H9 (cell line): ENCODE measurements around the gene FOXD4L4. TPM values are rescaled to one million over a fixed set of nuclear protein-coding genes. Genes with fewer than 3 reads are reported as not detected.
"Not testable (repeated sequence)": the region's sequence is repeated elsewhere in the genome, so short reads cannot be mapped to it uniquely, and the experiment has no call there.

Source experiments
- DNase-seq: peaks from one replicate; pipeline ENCODE4 v3.0.0-alpha.2; 2017
- H2AFZ ChIP-seq: one replicate; pipeline ENCODE4 v1.6.1; 2013; ENCODE audit warnings: mild to moderate bottlenecking, low read length, control low read depth, moderate library complexity
- H2AK5ac ChIP-seq: 2 replicates; pipeline ENCODE4 v1.6.1; 2013; ENCODE audit warnings: low read length, control low read depth, mixed read lengths; ENCODE audit not compliant: insufficient read length
- H2BK120ac ChIP-seq: one replicate; pipeline ENCODE4 v1.6.1; 2013; ENCODE audit warnings: low read depth, mild to moderate bottlenecking, low read length, control low read depth, inconsistent platforms; ENCODE audit not compliant: poor library complexity, severe bottlenecking
- H2BK12ac ChIP-seq: 2 replicates; pipeline ENCODE4 v1.6.1; 2013; ENCODE audit warnings: low read length, control low read depth, mixed read lengths, low read depth; ENCODE audit not compliant: insufficient read length
- H2BK15ac ChIP-seq: 2 replicates; pipeline ENCODE4 v1.6.1; 2013; ENCODE audit warnings: low read depth, low read length, control low read depth
- H2BK20ac ChIP-seq: one replicate; pipeline ENCODE4 v1.6.1; 2013; ENCODE audit warnings: low read depth, mild to moderate bottlenecking, low read length, control low read depth, inconsistent platforms; ENCODE audit not compliant: poor library complexity, severe bottlenecking
- H2BK5ac ChIP-seq: 2 replicates; pipeline ENCODE4 v1.6.1; 2013; ENCODE audit warnings: low read length, control low read depth, mixed read lengths; ENCODE audit not compliant: insufficient read length
- H3K14ac ChIP-seq: 2 replicates; pipeline ENCODE4 v1.6.1; 2013; ENCODE audit warnings: low read length, control low read depth; ENCODE audit not compliant: insufficient read depth
- H3K18ac ChIP-seq: 2 replicates; pipeline ENCODE4 v1.6.1; 2013; ENCODE audit warnings: low read depth, mild to moderate bottlenecking, mixed read lengths, low read length, control low read depth; ENCODE audit not compliant: insufficient read length
- H3K23ac ChIP-seq: 2 replicates; pipeline ENCODE4 v1.6.1; 2013; ENCODE audit warnings: low read length, control low read depth, mixed read lengths, low read depth; ENCODE audit not compliant: insufficient read length
- H3K23me2 ChIP-seq: 2 replicates; pipeline ENCODE4 v1.6.1; 2013; ENCODE audit warnings: low read depth, mild to moderate bottlenecking, mixed read lengths, low read length, control low read depth; ENCODE audit not compliant: insufficient read length, poor library complexity, severe bottlenecking
- H3K27ac ChIP-seq: 2 replicates; pipeline ENCODE4 v1.5.1; 2013; ENCODE audit warnings: low read length, control low read depth, mixed read lengths, low read depth; ENCODE audit not compliant: insufficient read length
- H3K27me3 ChIP-seq: 2 replicates; pipeline ENCODE4 v1.6.1; 2013; ENCODE audit warnings: low read length, control low read depth, inconsistent platforms; ENCODE audit not compliant: insufficient read depth
- H3K4ac ChIP-seq: 2 replicates; pipeline ENCODE4 v1.6.1; 2013; ENCODE audit warnings: low read depth, mild to moderate bottlenecking, control low read depth, inconsistent platforms, low read length, moderate library complexity
- H3K4me1 ChIP-seq: 2 replicates; pipeline ENCODE4 v1.6.1; 2013; ENCODE audit warnings: low read length, control low read depth, inconsistent platforms; ENCODE audit not compliant: insufficient read depth
- H3K4me2 ChIP-seq: 2 replicates; pipeline ENCODE4 v1.6.1; 2013; ENCODE audit warnings: low read length, control low read depth, mixed read lengths; ENCODE audit not compliant: insufficient read length, insufficient read depth
- H3K56ac ChIP-seq: 2 replicates; pipeline ENCODE4 v1.6.1; 2013; ENCODE audit warnings: low read depth, mild to moderate bottlenecking, mixed read lengths, low read length, control low read depth; ENCODE audit not compliant: insufficient read length
- H3K79me1 ChIP-seq: 2 replicates; pipeline ENCODE4 v1.6.1; 2013; ENCODE audit warnings: low read depth, mild to moderate bottlenecking, moderate library complexity, low read length, control low read depth, inconsistent platforms; ENCODE audit not compliant: insufficient read depth, poor library complexity, severe bottlenecking
- H3K79me2 ChIP-seq: 2 replicates; pipeline ENCODE4 v1.6.1; 2013; ENCODE audit warnings: low read length, control low read depth, inconsistent platforms; ENCODE audit not compliant: insufficient read depth
- H3K9ac ChIP-seq: 2 replicates; pipeline ENCODE4 v1.6.1; 2013; ENCODE audit warnings: low read length, control low read depth, mixed read lengths; ENCODE audit not compliant: insufficient read length; ENCODE audit errors: extremely low read depth
- H3K9me3 ChIP-seq: one replicate; pipeline ENCODE4 v1.6.1; 2013; ENCODE audit warnings: low read depth, low read length, inconsistent platforms; ENCODE audit not compliant: control insufficient read depth
- H3T11ph ChIP-seq: one replicate; pipeline ENCODE4 v1.6.1; 2013; ENCODE audit warnings: mild to moderate bottlenecking, low read length, control low read depth, inconsistent platforms
- H4K20me1 ChIP-seq: one replicate; pipeline ENCODE4 v1.6.1; 2013; ENCODE audit not compliant: control insufficient read depth, insufficient read length, insufficient read depth
- H4K5ac ChIP-seq: 2 replicates; pipeline ENCODE4 v1.6.1; 2013; ENCODE audit warnings: low read depth, mild to moderate bottlenecking, mixed read lengths, low read length, control low read depth; ENCODE audit not compliant: insufficient read length
- H4K8ac ChIP-seq: replicated peaks from 2 replicates; pipeline ENCODE4 v1.6.1; 2013; ENCODE audit warnings: low read length, control low read depth, mixed read lengths, low read depth; ENCODE audit not compliant: insufficient read length
- H4K91ac ChIP-seq: 2 replicates; pipeline ENCODE4 v1.6.1; 2013; ENCODE audit warnings: low read depth, mild to moderate bottlenecking, moderate library complexity, mixed read lengths, low read length, control low read depth; ENCODE audit not compliant: insufficient read length
- H3K27ac Mint-ChIP-seq, 3 experiments: 2 replicates in 2 of 3; 3 replicates in 1 of 3; pipeline ENCODE4 v1.8.0; 2020 to 2021; ENCODE audit warnings: mixed read lengths in 3 of 3, mild to moderate bottlenecking in 1 of 3, moderate library complexity in 1 of 3
- H3K27me3 Mint-ChIP-seq: 2 replicates; pipeline ENCODE4 v1.8.0; 2021; ENCODE audit warnings: low read depth, mild to moderate bottlenecking, moderate library complexity, mixed read lengths
- H3K36me3 Mint-ChIP-seq, 3 experiments: 2 replicates in 2 of 3; 3 replicates in 1 of 3; pipeline ENCODE4 v1.8.0; 2020 to 2021; ENCODE audit warnings: low read depth in 3 of 3, mixed read lengths in 3 of 3; ENCODE audit not compliant: insufficient read depth in 1 of 3
- H3K4me1 Mint-ChIP-seq, 2 experiments: 2 replicates each; pipeline ENCODE4 v1.8.0; 2020; ENCODE audit warnings: mixed read lengths in 2 of 2
- H3K4me3 Mint-ChIP-seq, 2 experiments: 2 replicates in 1 of 2; 3 replicates in 1 of 2; pipeline ENCODE4 v1.8.0; 2020 to 2021; ENCODE audit warnings: mild to moderate bottlenecking in 2 of 2, mixed read lengths in 2 of 2, moderate library complexity in 1 of 2
- H3K9me3 Mint-ChIP-seq, 2 experiments: 2 replicates in 1 of 2; 3 replicates in 1 of 2; pipeline ENCODE4 v1.8.0; 2020; ENCODE audit warnings: mild to moderate bottlenecking in 2 of 2, mixed read lengths in 2 of 2, moderate library complexity in 1 of 2
- WGBS: extraction: QIAGEN DNeasy Blood & Tissue Kit; methylation state at CpG from one replicate; pipeline ENCODE4 v1.1.7; 2013; ENCODE audit warnings: missing lambda C conversion rate, low lambda C conversion rate, mixed read lengths; ENCODE audit not compliant: insufficient read length; ENCODE audit errors: extremely low coverage; 5-methylcytosine and 5-hydroxymethylcytosine counted together
- long read RNA-seq: library from polyadenylated mRNA; unstranded; transcript quantifications from one replicate; pipeline ENCODE4 v2.0.0, GENCODE V29; 2020
- total RNA-seq: library from RNA; stranded (reverse); gene quantifications from 2 replicates; pipeline ENCODE4 v1.2.1, GENCODE V29; 2021

Gene FOXD4L4
- total RNA-seq = 0.26 TPM in 1 of 2 replicates, not detected in the other
- long read RNA-seq = 0 reads

DNA sequence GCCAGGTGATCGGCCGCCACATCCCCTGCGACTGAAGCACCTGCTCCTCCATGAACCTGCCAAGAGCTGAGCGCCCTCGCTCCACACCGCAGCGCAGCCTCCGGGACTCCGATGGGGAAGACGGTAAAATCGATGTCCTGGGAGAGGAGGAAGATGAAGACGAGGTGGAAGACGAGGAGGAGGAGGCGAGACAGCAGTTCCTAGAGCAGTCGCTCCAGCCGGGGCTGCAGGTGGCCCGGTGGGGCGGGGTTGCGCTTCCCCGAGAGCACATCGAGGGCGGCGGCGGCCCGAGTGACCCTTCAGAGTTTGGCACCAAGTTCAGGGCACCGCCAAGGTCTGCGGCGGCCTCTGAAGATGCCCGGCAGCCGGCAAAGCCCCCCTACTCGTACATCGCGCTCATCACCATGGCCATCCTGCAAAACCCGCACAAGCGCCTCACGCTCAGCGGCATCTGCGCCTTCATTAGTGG, at the start of gene FOXD4L4:
Gene FOXD4L4 (plus strand): TSS at position 51 of the 469 bp plus-strand sequence. CDS start 0 bp downstream, at position 51.
- H4K5ac ChIP-seq, H3K4me1 ChIP-seq, DNase-seq, H2BK20ac ChIP-seq, H2AFZ ChIP-seq, H2BK12ac ChIP-seq, H3K14ac ChIP-seq, H4K8ac ChIP-seq, H3K56ac ChIP-seq, H3K27ac ChIP-seq, H3K4ac ChIP-seq, H3K9me3 Mint-ChIP-seq, H2AK5ac ChIP-seq, H3K79me2 ChIP-seq, H2BK5ac ChIP-seq, H3K27ac Mint-ChIP-seq, H3K9me3 ChIP-seq, H3K23me2 ChIP-seq, H4K20me1 ChIP-seq, H3K36me3 Mint-ChIP-seq, H3T11ph ChIP-seq, H3K9ac ChIP-seq, H3K4me2 ChIP-seq, H2BK120ac ChIP-seq, H2BK15ac ChIP-seq, H3K23ac ChIP-seq, H3K4me1 Mint-ChIP-seq, H4K91ac ChIP-seq, H3K79me1 ChIP-seq, H3K27me3 ChIP-seq, H3K18ac ChIP-seq, H3K4me3 Mint-ChIP-seq: not testable (repeated sequence)
- no CpG with 5 or more reads among the region's 38 CpGs for WGBS
- peaks cover 31% of the 10 kb centered on the region for H3K27me3 Mint-ChIP-seq

DNA sequence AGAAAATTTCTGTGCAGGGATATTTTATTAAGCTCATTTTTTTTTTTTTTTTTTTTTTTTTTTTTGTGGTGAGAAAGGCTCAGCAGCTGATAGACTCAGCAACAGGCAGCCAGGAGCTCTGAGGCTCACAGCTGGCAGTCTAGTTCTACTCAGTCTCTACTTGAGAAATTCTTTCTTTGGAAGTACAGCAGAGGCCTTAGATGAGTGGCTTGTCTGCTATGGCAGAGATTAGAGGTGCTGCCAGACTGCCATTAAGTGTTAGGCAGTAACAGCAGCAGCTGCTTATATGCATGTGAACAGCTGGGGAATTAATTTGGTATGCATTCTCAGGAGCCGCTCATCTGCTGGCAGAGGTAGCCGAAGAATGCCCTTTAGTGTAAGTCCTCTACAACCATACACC, 33.4 kb upstream of the FOXD4L4 start:
- not testable (repeated sequence) for H3K27ac Mint-ChIP-seq

More for the DNA sequence above, 33.4 kb upstream of the FOXD4L4 start:
- not testable (repeated sequence) for H3K27me3 Mint-ChIP-seq, H3K36me3 Mint-ChIP-seq, H3K4me1 ChIP-seq, H2BK120ac ChIP-seq, H3K18ac ChIP-seq, H3K27me3 ChIP-seq, H2BK15ac ChIP-seq, H4K20me1 ChIP-seq, H3K9me3 ChIP-seq, H3K23me2 ChIP-seq, H4K91ac ChIP-seq, H2BK20ac ChIP-seq, H3K23ac ChIP-seq, H3K4me1 Mint-ChIP-seq, H3K14ac ChIP-seq, H3K4me3 Mint-ChIP-seq, H2BK12ac ChIP-seq, H3K4ac ChIP-seq, H3T11ph ChIP-seq, H2BK5ac ChIP-seq, H3K56ac ChIP-seq, H3K79me1 ChIP-seq, H2AFZ ChIP-seq, H3K9ac ChIP-seq, H4K5ac ChIP-seq, H3K27ac ChIP-seq, H4K8ac ChIP-seq, H3K9me3 Mint-ChIP-seq, H3K4me2 ChIP-seq, H2AK5ac ChIP-seq, H3K79me2 ChIP-seq
- DNase-seq = peak; percentile 18
- no CpG with 5 or more reads among the region's 2 CpGs for WGBS
